PC-3 (cell line): Measurements from ENCODE around the gene CEP63. TPM values are rescaled to one million over a fixed set of nuclear protein-coding genes. Genes with fewer than 3 reads are reported as not detected.
A peak's percentile ranks its signal among the peaks of the same experiment; 100 is the strongest.

ENCODE experiments used
- ATAC-seq: fragments of 200-7000 bp; cut with Tn5 transposase; 2 replicates; pipeline ENCODE4 v1.9.1; 2020; ENCODE audit warnings: mild to moderate bottlenecking, moderate library complexity
- BruUV-seq: library from RNA; stranded (reverse); fragments of 400-500 nt; replicated peaks from 2 replicates; lab custom pipeline; 2021; lab: Mats Ljungman, UMichigan
- CTCF ChIA-PET: fragments of 300-600 bp; sonication (Branson Sonifier 250); formaldehyde crosslinking; loops from one replicate; lab custom pipeline; 2022; ENCODE audit warnings: antibody characterized with exemption; lab: Charles Lee
- POLR2A ChIA-PET: fragments of 300-600 bp; sonication (Branson Sonifier 250); formaldehyde crosslinking; loops from one replicate; lab custom pipeline; 2022; ENCODE audit warnings: antibody characterized with exemption; ENCODE audit not compliant: unreplicated experiment; lab: Charles Lee
- DNase-seq: peaks from one replicate; pipeline ENCODE4 v3.0.0-alpha.2; 2015
- H2AFZ ChIP-seq: fragments of 300-600 bp; sonication (generic); 2 replicates; pipeline ENCODE4 v1.6.0; 2016; ENCODE audit warnings: antibody characterized with exemption, low read length
- H3F3A ChIP-seq: fragments of 300-600 bp; sonication (generic); one replicate; pipeline ENCODE4 v1.6.0; 2017; ENCODE audit warnings: antibody characterized with exemption, low read length, control low read depth, mild to moderate bottlenecking; ENCODE audit not compliant: unreplicated experiment
- H3K27ac ChIP-seq: fragments of 300-600 bp; sonication (generic); 2 replicates; pipeline ENCODE4 v1.5.1; 2016; ENCODE audit warnings: mild to moderate bottlenecking, low read length
- H3K27me3 ChIP-seq: fragments of 300-600 bp; sonication (generic); 2 replicates; pipeline ENCODE4 v1.6.1; 2016; ENCODE audit warnings: low read length, mixed read lengths
- H3K36me3 ChIP-seq: fragments of 300-600 bp; sonication (generic); 2 replicates; pipeline ENCODE4 v1.6.1; 2016; ENCODE audit warnings: low read depth, mixed run types, low read length, mixed read lengths
- H3K4me1 ChIP-seq: fragments of 300-600 bp; sonication (generic); 2 replicates; pipeline ENCODE4 v1.5.1; 2016; ENCODE audit warnings: low read length; ENCODE audit not compliant: insufficient read depth
- H3K4me2 ChIP-seq: fragments of 300-600 bp; sonication (generic); 2 replicates; pipeline ENCODE4 v1.6.0; 2016; ENCODE audit warnings: low read length
- H3K4me3 ChIP-seq: fragments of 300-600 bp; sonication (generic); 2 replicates; pipeline ENCODE4 v1.5.1; 2016; ENCODE audit warnings: mild to moderate bottlenecking, low read length, mixed read lengths
- H3K79me2 ChIP-seq: fragments of 300-600 bp; sonication (generic); 2 replicates; pipeline ENCODE4 v1.6.1; 2017; ENCODE audit warnings: low read length, mixed read lengths
- H3K9ac ChIP-seq: fragments of 300-600 bp; sonication (generic); 2 replicates; pipeline ENCODE4 v1.6.0; 2016; ENCODE audit warnings: mild to moderate bottlenecking, low read length
- H3K9me2 ChIP-seq: fragments of 300-600 bp; sonication (generic); replicated peaks from 2 replicates; pipeline ENCODE4 v1.6.1; 2016; ENCODE audit warnings: mixed run types, low read length, mixed read lengths
- H3K9me3 ChIP-seq: fragments of 300-600 bp; sonication (generic); 2 replicates; pipeline ENCODE4 v1.6.1; 2016; ENCODE audit warnings: low read length, mixed read lengths
- H4K20me1 ChIP-seq: fragments of 300-600 bp; sonication (generic); 2 replicates; pipeline ENCODE4 v1.6.1; 2016; ENCODE audit warnings: low read length, mixed read lengths
- EZH2 ChIP-seq: fragments of 300-600 bp; sonication (generic); IDR thresholded peaks from one replicate; pipeline ENCODE4 v1.6.1; 2017; ENCODE audit warnings: antibody characterized with exemption, mild to moderate bottlenecking, low read length; ENCODE audit not compliant: unreplicated experiment
- EZH2phosphoT487 ChIP-seq: fragments of 300-600 bp; sonication (generic); IDR thresholded peaks from 2 replicates; pipeline ENCODE4 v1.6.1; 2018; ENCODE audit warnings: mild to moderate bottlenecking, antibody characterized with exemption, low read length, borderline replicate concordance
- intact Hi-C: fragments of 100-400 bp; cut with micrococcal nuclease; formaldehyde crosslinking; loops from 2 replicates; pipeline ENCODE4 v1.9.0; 2023
- total RNA-seq: library from RNA; depleted of rRNA; stranded (reverse); fragments of >200 nt; gene quantifications from 2 replicates; pipeline ENCODE4 v1.2.3, GENCODE V29; 2014
- TF ChIP-seq, protein P1 (sequence below): fragments of 300-600 bp; sonication (generic); conservative IDR thresholded peaks from 2 replicates; pipeline ENCODE4 v1.5.1; 2017; ENCODE audit warnings: antibody characterized with exemption, low read depth, mild to moderate bottlenecking, low read length

CEP63 gene
- total RNA-seq, 1 experiment from 2014 or later: 15.4 TPM

DNA sequence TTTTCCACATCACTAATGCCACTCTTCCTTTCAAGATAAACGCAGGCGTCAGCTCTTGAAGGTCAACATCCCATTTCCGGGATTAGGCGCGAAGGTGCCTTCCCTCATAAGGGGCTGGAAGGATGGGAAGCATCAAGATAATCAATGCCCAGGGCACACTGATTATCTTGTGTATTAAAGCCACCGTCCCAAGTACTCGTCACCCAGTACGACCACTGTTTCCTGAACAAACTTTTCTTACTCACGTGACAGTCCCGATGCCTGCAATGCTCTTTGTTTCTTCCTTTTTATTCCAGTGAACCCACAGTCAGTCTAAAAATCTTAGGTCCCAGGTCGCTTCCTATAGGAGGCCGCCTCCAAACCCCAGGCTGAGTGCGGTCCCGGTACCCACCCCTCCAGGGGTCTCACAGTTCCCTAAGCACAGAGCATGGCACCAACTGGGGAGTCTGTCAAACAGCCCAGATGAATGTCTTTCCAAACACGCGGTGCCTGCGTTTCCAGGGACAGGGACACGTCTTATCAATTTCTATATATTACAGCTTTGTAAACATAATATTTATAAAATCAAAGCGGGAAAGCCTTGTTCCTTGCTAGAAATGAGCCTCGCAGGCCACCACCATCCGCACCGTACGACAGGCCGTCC, 661 bp upstream of the CEP63 start:
- Histone ChIP-seq H3K4me3 (peak overlapping the region; percentile 91), H3K79me2 (peaks cover 67% of the 10 kb centered on the region), H3F3A (no peaks in the 10 kb centered on the region), H3K27ac (peak overlapping the region; percentile 91), H2AFZ (peak overlapping the region; percentile 97), H3K36me3 (no peaks in the 10 kb centered on the region; the same call in 1 of the 2 replicates), H3K4me2 (peak overlapping the region; percentile 100), H3K9ac (peak overlapping the region; percentile 95), H3K9me2 (no peaks in the 10 kb centered on the region), H3K9me3 (no peaks in the 10 kb centered on the region), H4K20me1 (no peaks in the 10 kb centered on the region), H3K27me3 (no peaks in the 10 kb centered on the region), H3K4me1 (peaks cover 33% of the 10 kb centered on the region)
- POLR2A ChIA-PET: no interaction called here
- DNase-seq (peak; percentile 6), ATAC-seq (no peak; the same call in 1 of the 2 replicates)
- TF ChIP-seq EZH2: no peak
- TF ChIP-seq, protein P1, sequence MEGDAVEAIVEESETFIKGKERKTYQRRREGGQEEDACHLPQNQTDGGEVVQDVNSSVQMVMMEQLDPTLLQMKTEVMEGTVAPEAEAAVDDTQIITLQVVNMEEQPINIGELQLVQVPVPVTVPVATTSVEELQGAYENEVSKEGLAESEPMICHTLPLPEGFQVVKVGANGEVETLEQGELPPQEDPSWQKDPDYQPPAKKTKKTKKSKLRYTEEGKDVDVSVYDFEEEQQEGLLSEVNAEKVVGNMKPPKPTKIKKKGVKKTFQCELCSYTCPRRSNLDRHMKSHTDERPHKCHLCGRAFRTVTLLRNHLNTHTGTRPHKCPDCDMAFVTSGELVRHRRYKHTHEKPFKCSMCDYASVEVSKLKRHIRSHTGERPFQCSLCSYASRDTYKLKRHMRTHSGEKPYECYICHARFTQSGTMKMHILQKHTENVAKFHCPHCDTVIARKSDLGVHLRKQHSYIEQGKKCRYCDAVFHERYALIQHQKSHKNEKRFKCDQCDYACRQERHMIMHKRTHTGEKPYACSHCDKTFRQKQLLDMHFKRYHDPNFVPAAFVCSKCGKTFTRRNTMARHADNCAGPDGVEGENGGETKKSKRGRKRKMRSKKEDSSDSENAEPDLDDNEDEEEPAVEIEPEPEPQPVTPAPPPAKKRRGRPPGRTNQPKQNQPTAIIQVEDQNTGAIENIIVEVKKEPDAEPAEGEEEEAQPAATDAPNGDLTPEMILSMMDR: no peak
- intact Hi-C loops: no loop called here
- CTCF ChIA-PET: interaction anchor here (0.6 kb wide), 1 partner anchor 912 kb away, joined by 4 read pairs; the partner anchor contains the start of gene CDV3
- TSS peak; percentile 70 for BruUV-seq

DNA sequence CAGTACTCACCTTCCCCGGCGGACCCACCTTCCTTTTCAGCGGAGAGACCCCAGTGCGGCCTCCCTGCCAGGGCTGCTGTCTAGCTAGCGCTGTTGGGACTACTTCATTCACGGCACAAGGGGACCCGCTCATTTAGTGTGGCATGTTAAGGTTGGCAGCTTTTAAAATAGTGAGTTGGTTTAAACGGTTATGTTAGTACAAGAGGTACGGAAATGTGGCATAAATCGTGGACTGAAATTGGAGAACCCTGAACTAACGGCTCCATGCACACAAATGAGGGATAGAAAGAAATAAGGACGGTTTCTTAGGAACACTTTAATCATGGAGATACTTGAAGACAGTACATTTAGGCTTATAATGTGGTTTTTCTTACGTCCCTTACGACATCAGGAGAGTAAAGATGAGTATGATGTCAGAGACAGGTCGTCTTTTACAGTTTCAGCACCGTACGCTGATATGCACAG, 752 bp downstream of the CEP63 start:
- Histone ChIP-seq H3K27me3 (no peaks in the 10 kb centered on the region), H4K20me1 (no peaks in the 10 kb centered on the region), H3F3A (no peaks in the 10 kb centered on the region), H2AFZ (peak overlapping the region; percentile 97), H3K36me3 (no peaks in the 10 kb centered on the region), H3K9ac (peak overlapping the region; percentile 95), H3K4me1 (peaks cover 33% of the 10 kb centered on the region), H3K4me3 (peak overlapping the region; percentile 91), H3K9me3 (no peaks in the 10 kb centered on the region), H3K4me2 (peak overlapping the region; percentile 100), H3K27ac (peak overlapping the region; percentile 91), H3K79me2 (peaks cover 80% of the 10 kb centered on the region), H3K9me2 (no peaks in the 10 kb centered on the region)
- ChIA-PET POLR2A (interaction anchor here (0.7 kb wide), 1 partner anchor 262 kb away, joined by 3 read pairs; no protein-coding TSS in a partner anchor), CTCF (no interaction called here)
- DNase-seq (peak; percentile 23), ATAC-seq (peak; percentile 1)
- TF ChIP-seq EZH2 (no peak), EZH2phosphoT487 (no peak)
- TF ChIP-seq, protein P1: no peak
- intact Hi-C loops: no loop called here
- BruUV-seq: no TSS peak

DNA sequence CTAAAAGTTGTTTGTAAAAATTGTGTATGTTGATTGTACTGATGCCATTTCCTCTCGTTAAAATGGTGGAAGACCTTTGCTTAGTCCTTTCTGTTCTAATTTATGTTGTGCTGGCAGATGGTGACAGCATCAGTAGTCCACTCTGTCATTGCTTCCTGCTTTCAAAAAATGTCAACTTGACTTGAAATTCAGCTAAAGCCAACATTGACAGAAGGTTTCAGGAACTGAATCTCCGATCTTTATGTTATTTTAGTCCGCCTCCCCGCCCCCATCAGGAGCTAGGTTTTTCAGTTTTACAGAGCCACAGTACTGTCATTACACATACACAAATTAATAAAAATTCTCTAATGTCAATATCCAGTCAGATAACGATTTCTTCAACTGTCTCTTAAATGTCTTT, 1.5 kb downstream of the CEP63 start:
- Histone ChIP-seq H2AFZ (no peak overlapping the region), H3K36me3 (no peaks in the 10 kb centered on the region), H3K4me2 (peak overlapping the region; percentile 100), H3K27me3 (no peaks in the 10 kb centered on the region), H4K20me1 (no peaks in the 10 kb centered on the region), H3K9me2 (no peaks in the 10 kb centered on the region), H3K9me3 (no peaks in the 10 kb centered on the region), H3K4me3 (peak overlapping the region; percentile 91), H3K4me1 (peaks cover 33% of the 10 kb centered on the region), H3K9ac (peak overlapping the region; percentile 95), H3K79me2 (peaks cover 83% of the 10 kb centered on the region), H3F3A (no peaks in the 10 kb centered on the region), H3K27ac (no peak overlapping the region)
- TF ChIP-seq, protein P1: no peak
- TF ChIP-seq EZH2phosphoT487 (no peak), EZH2 (no peak)
- ATAC-seq (no peak), DNase-seq (no peak)
- no TSS peak for BruUV-seq
- intact Hi-C loops: no loop called here
- CTCF ChIA-PET: no interaction called here
- POLR2A ChIA-PET: no interaction called here
